ENCODE data around the gene SMYD3. TPM values are rescaled to one million over a fixed set of nuclear protein-coding genes. Genes with fewer than 3 reads are reported as not detected.

SMYD3 gene
- total RNA-seq, 1 donor from 2014 or later: 28.3 TPM

DNA sequence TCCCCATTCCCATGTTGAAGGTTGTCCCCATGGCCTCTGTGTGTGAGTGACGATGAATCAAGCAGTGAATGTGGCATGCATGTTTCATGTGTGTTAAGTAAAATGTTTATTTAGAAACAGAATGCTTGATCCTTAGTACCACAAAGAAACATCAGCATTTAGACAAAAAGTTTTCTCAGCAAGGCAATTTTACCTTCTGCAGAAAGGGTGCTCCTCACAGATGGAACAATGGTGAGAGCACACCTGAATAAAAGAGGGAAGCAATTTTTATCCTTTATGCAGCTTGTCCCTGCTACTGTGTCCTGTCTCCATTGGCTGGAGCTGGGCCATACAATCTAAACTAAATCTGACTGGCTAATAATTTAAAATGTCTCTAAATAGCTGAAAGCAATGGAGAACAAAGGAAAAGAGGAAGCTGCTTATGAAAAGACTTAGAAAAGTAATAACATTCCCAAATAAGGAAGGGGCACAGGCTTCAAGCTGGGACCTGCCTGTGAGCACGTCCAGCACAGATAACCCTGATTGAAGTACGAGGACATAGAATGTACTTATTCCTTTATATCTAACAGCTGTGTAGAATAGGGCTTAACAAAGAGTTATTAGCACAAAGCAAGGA is 8.4 kb upstream of the SMYD3 start:
- no peak for DNase-seq

DNA sequence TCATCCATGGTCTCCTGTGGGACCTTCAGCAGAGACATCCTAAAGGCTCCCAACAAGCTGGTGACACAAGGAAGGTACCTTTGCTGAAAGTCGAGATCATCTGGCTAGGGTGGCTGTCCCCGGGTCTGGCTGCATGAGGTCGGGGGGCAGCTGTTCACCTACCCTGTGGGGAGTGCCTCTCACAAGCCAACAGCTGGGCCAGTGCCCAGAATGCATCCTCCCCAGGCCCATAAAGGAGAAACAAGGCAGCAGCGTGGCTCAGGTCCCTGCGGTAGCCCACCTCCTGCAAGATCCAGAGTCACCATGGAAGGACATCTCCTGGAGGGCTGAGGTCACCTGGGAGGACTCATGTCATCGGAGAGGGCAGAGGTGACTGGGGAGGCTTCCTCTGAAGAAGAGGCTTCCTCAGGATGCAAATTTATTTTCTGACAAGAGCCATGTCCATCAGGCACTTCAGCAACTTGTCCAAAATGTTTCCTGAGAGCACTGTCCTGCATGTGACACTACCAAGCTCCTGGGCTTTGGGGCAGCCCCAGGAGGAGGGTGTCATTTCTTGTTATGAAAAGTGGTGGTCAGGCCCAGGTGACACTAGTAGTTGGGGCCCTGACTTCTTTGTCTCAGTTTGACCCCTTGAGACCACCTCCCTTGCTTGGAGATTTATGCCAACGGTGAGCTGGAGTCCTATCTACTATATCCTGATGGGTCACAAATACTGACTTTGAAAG is 6.7 kb upstream of the SMYD3 start:
- no peak for DNase-seq

DNA sequence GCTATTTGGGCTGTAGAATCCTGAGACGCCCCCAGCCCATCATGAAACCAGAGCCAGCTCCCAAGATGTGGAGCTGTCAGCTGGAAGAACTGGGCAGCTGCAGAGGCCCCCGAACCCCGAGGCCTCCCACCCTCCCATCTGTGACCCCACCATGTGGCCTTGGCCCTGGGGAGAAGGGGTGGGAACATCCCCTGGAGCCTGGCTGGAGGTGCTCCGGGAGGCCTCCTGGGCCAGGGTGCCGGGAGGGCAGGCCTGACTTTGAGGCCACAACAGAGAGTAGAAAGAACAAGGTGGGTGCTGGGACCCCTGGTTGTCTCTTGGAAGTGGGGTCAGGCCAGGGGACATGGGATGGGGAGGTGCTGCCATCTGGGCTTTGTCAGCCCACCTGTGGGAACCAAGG is 6.0 kb upstream of the SMYD3 start:
- no peak for DNase-seq

DNA sequence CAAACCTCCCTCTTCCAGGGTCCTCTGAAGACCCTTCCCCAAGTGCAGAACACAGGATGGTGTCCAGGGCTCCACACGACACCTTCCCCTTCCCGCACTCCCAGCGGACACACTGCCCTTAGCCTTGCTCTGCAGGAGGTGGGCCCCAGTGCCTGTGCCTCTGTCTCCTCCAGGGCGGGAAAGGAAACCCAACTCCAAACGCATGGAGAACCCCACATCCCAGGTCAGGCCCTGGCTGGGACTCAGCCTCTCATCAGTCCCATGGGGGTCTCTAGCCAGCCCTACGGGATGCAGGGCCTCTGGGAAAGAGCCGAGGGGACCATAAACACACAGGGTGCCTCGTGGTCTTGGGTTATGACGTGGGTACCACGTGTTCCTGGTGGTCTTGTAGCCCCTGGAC is 5.6 kb upstream of the SMYD3 start:
- no peak for DNase-seq

DNA sequence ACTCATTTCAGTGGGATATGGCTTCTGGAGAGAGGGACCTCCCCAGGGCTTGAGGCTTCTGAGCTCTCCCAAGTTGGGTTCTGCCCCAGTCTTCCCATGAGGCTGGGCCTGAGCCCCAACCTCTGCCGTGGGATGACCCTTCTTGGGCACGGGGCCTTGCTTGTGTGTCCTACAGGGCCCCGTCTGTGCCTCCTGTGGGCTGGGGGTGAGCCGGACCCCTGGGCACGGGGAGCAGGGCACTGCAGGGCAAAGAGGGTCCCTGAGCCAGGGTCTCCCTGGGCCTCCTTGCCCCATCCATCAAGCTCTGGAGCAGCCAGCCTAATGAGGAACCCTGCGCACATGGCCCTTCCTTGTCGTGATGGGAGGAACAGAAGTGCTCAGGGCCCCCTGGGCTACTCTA is 5.2 kb upstream of the SMYD3 start:
- no peak for DNase-seq

DNA sequence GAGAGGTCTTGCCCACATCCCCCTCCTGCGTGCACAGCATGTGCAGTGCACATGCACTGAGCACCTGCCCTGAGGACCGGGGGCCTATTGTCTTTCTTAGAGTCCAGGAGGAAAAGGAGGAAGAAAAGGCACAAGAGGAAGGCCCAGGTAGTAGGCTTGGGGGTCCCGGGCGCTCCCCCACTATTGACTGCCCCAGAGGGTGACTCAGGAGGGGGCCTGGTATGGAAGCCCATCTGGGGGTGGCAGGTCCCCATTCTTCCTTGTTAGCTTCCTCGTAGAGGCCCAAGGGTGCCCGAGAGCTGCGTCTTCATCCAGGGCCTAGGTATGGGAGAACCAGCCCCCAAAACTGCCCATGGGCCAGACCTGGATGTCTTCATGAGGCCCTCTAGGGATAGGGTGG is 4.1 kb upstream of the SMYD3 start:
- no peak for DNase-seq

DNA sequence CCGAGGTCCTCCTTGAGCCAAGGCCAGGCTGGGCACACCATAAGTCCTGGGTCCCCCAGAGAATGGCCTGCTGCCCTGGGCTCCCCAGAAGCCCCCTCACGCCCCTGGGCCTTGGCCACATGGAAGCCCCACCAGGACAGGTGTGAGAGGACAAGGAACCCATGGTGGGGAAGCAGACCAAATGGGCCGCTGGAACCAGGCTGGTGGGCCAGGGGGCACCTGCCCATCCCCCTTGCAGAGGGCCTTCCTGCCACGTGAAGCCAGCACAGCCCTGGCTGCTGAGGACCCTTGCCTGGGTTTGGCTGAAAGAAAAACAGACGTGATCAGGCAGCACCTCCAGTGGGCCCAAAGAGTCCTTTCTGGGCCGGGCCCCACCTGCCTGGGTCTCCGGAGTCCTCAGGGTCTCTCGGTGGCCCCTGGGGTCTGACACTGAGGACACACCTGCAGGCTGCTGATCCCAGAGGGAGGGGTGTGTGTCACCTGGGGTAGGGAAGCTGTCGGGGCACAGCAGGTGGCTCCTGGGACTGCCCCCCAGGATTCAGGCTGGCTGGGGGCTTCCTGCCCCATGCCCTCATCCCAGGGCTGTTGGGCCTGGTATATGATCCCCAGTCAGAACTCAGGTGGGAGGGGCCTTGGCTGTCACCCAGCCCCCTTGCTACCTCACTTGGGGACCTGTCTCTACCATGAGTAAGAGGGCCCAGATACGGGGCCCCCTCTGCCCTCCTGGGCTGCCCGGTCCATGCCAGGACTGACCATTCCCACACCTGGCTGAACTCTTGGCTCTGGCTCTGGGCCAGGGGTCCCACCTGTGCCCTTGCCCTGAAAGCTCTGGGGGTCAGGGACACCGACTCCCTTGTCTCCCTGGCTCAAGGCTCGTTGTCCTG is 3.3 kb upstream of the SMYD3 start:
- DNase-seq: no peak

DNA sequence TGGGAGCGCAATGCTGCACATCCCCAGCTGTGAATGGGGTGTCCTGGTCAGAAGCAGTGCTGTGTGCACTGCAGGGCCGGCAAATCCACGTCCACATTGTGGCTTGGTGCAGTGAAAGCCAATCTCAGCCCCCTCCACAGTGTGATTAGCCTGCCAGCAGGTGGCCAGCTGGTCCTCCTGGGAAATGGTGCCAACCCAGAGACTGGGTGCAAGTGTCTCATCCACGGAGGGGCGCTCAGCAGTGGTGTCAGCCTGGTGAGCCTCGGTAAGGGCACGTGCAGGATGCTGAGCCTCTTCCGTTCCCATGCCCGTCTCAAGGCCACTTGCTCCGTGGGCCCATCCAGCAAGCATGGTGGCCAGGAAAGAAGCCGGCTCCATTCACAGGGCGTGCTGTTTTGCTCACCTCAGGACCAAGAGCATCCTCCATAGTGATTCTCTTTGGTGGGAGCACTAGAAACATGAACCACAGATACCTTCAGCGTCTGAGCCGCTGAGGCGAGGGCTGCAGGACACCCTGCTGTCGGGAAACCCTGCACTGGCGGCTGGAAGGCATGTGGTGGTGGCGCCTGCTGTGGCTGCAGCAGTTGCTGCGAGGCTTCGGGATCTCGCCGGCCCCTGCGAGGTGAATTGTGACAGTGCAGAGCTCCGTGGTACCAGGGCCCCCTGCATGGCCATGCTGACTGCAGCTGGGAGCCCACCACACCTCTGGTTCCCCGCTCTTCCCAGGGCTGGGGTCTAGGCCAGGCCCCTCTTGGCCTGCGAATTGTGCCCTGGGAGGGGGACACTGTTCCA is 2.0 kb upstream of the SMYD3 start:
- DNase-seq: no peak

DNA sequence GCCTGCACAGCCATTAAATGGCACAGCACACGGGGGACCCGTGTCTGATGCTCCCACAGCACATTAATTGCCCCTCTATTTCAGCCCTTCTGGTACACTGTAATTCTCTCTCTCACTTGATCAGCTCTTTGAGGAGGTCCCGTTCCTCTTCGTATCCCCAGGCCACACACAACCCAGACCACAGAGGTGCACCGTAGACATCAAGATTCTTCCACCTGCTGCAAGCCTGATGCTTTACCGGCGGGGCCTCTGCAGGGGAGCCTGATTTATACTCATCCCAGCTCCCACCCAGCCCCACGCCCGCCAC is 759 bp downstream of the SMYD3 start:
- DNase-seq: no peak

DNA sequence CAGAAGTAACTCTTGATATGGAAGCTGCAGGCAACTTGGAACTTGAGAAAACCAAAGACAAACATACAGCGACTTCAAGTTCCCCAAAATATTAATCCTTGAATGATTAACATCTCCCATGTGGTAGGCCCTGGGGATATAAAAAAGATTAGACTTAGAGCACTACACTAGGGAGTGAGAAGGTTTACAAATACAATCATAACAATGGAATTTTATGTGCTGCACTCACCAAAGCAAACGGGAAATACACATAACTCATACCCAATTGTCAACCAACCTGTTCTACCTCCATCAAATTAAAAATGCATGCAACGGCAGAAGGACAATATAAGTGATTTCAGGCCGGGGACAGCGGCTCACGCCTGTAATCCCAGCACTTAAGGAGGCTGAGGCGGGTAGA is 3.7 kb downstream of the SMYD3 start:
- DNase-seq: no peak

DNA sequence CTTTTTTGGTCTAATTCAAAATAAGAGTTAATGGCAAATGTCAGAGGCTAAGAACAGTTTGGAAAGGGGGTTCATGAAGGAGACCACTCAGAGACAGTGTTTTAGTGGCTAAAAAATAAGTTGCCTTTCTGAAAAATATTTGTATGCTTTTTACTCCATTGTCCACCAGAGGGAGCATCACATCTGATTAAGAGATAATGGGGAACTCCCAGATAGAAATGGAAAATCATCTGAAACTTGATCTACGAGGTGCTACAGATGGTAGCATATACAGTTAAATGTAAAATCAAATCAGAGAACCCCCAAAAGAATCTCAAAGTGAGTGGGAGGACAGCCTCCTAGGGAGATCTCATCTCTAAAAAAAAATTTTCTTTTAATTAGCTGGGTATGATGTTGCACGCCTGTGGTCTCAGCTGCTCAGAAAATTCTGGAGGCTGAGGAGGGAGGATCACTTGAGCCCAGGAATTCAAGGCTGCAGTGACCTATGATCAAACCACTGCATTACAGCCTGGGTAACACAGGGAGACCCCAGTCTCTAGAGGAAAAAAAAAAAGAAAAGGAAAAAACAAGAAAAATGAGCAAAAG is 9.7 kb downstream of the SMYD3 start:
- peak; percentile 55 for DNase-seq

DNA sequence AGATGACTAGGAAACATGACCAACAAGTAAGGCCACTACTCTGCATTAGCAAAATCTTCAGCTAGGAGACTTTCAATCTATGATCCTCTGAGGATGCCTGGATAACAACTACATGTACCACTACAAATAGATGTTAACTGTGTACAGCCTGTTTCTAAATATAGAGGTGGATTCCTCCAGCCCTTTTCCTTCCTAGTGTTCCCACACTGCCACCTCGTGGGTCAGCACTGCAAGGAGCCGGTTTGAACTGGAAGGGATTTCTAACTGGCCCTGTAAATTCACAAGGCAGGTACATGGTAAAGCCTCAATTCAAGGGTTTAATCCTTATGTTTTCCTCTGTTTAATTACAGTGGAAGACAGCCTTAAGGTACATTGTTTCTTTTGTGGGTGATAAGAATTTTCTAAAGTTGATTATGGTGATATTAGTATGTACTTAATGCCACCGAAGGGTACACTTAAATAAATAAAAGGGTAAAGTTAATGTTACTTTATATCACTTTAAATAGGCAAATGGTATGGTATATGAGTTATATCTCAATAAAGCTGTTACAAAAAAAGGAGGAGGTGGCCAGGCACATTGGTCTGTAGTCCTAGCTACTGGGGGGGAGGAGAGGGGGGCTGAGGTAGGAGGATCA is 14.4 kb downstream of the SMYD3 start:
- peak; percentile 65 for DNase-seq

DNA sequence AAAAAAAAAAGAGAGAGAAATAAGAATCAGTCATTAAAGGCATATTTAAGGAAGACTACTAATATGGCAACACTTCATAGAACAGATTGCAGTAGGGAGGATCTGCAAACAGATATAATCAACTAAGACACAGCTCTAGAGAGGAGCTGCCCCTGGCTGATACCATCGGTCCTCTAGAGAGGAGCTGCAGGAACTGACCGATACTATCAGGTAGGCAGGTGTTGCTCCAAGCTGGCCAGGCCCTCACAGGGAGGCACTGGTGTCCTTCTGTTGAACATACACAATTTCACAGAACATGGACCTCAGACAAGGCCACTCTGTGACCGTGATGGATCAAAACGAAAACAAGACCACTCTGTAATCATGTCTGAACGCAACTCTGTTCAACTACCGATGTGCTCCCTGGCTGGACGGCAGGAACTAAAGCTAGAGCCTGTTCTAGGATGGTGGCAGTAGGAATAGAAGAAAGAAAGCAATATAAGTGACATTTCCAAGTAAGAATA is 15.5 kb downstream of the SMYD3 start:
- no peak for DNase-seq

DNA sequence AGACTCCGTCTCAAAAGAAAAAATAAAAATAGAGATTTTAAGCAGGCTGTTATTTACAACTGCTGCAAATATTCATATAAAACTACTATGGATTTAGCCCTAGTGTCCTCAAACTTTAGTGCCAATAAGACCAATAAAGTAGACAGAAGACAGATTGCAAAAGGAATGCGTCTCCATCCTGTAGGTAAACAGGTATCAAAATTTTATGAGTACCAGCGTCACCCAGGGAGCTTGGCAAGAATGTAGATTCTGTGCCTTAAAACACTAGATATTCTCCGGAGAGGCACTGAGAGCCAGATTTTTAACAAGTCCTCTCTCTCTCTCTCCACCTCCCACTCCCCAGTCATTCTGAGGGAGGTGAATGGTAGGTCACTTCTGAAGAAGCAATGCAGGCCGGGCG is 18.4 kb downstream of the SMYD3 start:
- no peak for DNase-seq

DNA sequence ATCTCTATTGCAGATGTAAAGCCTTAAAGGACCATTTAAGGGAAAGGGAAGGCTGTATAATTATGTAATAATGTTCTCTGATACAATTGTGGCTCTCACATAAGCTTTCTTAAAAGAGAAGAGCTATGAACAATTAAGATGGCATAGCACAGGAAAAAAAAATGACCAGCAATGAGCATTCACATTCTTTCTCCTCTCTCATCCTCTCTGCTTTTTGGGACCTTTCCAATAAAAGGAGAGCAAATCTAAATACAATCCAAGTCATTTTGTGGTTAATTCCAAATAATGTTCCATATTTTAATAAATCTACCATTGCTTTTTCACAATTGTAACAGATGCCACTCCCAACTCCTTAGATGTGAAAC is 23.5 kb downstream of the SMYD3 start:
- no peak for DNase-seq

DNA sequence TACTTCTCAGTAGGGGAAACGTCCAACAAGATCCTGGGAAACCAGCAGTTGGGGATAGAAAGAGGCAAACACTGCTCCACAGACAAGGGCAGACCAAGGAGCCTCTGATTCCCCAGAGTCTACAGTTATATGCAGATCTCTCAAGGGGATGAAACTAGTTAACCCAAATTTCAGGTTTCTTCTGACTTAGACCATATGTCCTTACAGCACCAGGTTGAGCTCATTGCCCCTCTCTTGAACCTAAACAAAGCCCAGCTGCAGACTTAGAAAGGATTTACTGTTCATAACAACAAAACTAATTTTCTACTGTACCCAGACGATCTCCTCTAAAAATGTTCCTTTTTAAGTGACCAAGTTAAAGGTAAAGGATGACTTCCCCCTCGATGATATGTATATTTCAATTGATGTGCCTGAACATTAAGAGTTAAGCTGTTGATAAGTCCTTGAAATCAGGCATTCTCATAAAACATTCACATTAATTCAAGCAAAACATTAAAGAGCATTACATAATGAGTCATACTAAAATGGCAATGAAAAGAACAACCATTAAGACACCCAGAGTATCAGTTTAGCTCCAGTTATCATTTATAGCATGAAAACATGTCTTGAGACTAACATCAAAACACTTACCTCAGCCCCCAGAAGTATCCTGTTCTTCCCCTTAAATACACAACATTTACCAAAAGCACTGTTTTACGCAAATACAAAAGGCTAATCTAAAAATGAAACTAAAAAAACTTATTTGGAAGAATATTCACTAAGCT is 24.1 kb downstream of the SMYD3 start:
- no peak for DNase-seq

DNA sequence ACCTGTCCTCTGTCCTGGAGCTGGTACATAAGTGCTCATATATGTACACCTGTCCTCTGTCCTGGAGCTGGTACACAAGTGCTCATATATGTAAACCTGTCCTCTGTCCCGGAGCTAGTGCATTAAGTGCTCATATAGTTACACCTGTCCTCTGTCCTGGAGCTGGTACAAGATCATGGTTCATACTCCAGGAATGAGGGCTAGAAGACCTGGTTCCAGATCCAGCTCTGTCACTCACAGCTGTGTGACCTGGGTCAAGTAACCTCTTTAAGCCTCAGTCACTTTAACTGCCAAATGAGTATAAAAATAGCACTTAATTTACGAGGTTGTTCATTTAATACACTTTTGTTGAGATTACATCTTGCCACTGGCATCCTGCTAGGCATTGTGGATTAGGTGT is 28.0 kb downstream of the SMYD3 start:
- DNase-seq: no peak

DNA sequence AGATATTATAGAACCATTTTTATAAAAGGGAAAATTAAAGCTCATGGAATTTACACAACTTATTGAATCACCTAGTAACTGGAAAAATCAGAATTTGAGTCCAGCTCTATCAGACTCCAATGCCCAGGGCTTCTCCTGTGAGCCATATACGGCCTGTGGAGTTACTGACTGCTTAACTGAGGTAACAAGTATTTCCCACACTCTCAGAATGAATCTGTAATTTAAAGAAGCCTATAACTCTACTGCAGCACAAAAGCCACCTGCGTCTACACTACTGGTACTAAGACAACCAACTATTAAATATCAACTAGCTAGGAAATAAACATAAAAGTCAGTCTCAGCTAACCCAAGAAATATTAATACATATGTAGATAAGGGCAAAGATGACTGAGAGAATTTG is 29.4 kb downstream of the SMYD3 start:
- DNase-seq: no peak

DNA sequence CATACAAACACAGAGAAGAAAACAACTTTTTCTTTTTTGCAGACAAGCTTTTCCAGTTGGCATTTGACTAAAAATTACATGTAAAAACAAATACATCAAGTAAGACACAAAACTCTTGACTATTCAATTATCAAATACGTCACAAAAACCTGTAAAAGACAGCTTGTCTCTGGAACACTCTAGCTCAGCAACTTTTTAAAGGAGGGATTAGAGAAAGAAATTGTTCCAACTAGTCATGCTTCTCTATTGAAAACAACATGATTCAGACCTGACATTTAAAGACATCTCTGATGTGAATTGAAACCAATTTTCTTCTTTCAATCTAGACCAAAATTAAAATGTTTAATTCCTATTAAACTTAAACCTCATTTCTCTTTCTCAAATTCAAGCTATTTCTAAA is 30.3 kb downstream of the SMYD3 start:
- no peak for DNase-seq

DNA sequence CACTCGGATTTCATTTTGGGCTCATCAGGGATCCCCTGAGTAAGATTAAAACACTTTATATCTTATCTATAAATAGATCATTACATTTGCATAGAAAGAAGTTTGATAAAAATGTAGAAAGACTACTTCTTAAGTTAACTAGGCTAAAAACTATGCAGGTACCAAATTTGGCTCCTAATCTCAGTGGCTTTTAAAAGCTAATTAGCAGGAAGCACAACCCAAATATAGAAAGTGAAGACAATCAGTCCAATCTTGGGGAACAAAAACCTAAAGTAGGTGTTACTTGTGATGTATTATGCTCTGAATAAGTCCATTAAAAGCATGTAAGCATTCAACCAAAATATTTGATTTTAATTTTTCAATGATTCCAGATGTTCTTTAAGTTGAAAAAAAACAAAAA is 35.4 kb downstream of the SMYD3 start:
- no peak for DNase-seq

DNA sequence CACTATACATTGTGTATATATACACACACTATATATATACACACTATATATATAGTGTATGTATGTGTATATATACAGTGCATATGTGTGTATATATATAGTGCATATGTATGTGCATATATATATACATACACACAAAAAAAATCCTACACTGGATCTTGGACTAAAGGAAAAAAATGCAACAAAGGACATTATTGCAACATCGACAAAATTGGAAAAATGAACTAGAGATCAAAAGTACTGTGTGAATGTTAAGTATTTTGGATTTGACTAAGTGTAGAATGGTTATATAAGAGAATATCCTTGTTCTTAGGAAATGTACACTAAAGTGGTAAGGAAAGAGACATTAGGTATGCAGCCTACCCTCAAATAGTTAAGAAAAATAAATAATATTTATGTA is 36.5 kb downstream of the SMYD3 start:
- DNase-seq: no peak
